NCI-H2227 treated with DMSO at 0.1 percent for 48 hours (cell line): ENCODE data around the gene MYO1G.
"Not testable (repeated sequence)": the region's sequence is repeated elsewhere in the genome, so short reads cannot be mapped to it uniquely, and the experiment has no call there.

Experiments
- DNase-seq: peaks from one replicate; lab custom pipeline; 2025; lab: John Stamatoyannopoulos, UW

MYO1G gene

GRCh38 chr7:44936322-44936721, 42.5 kb downstream of the MYO1G start:
- no peak for DNase-seq

GRCh38 chr7:44935583-44935982, 43.2 kb downstream of the MYO1G start:
- DNase-seq, result no peak

- no peak for DNase-seq
Measured at GRCh38 chr7:44935016-44935415, 43.8 kb downstream of the MYO1G start.

GRCh38 chr7:44934510-44934909, 44.3 kb downstream of the MYO1G start:
- not testable (repeated sequence) for DNase-seq

GRCh38 chr7:44930921-44931320, 47.9 kb downstream of the MYO1G start:
- DNase-seq, result no peak

GRCh38 chr7:44922351-44922694, 56.5 kb downstream of the MYO1G start:
- DNase-seq, result no peak

GRCh38 chr7:44921607-44922350, 57.0 kb downstream of the MYO1G start:
- no peak for DNase-seq

- no peak for DNase-seq
Measured at GRCh38 chr7:44920119-44920518, 58.7 kb downstream of the MYO1G start.

GRCh38 chr7:44918029-44918428, 60.8 kb downstream of the MYO1G start:
- DNase-seq, result no peak

GRCh38 chr7:44917465-44917864, 61.4 kb downstream of the MYO1G start:
- no peak for DNase-seq

GRCh38 chr7:44914992-44915607, 63.7 kb downstream of the MYO1G start:
- no peak for DNase-seq

- no peak for DNase-seq
Measured at GRCh38 chr7:44912775-44913347, 66.0 kb downstream of the MYO1G start.
